ENCODE measurements around the gene ACTR10.

Gene ACTR10

DNA sequence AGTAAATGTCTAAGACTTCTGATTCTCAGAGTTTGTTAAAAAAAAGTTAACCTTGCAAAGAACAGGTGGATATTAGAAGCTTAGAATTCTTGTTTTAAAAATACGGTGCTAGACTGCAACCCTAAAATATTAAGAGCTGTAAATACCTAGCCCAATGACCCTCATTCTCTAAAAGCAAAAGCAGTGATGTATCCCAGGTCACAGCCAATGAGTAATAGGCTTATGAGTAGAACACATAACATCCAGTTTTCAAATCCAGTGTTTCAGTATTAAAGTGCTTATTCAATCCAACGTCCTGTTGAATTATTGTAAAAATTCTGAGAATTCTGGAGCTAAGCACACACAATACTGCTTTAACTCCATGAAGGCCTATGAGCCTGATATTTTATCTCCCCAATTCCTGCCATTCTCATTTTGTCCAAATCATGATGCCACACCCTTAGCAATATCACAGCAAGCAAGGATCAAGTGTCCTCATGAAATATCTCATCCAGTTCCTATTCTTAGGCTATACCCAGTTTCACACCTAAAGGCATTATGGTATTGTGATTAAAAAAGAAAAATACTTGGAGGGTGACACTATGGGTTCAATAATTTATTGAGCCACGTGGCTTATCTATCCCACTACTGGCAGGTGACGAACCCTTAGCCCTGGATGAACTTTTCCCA lies 83.1 kb downstream of the ACTR10 start:
- Histone ChIP-seq H3K9me3 (no peaks in the 10 kb centered on the region), H3K27me3 (no peaks in the 10 kb centered on the region), H3K4me1 (peaks cover 8% of the 10 kb centered on the region), H3K36me3 (peaks cover 62% of the 10 kb centered on the region), H3K4me3 (ENCODE audit: low read depth, low read length) (no peak overlapping the region)
- no peak for TF ChIP-seq CTCF (IDR thresholded peaks at IDR 0.05; ENCODE audit: low read depth, low read length)
- DNase-seq, result no peak

- Histone ChIP-seq H3K9me3 (no peaks in the 10 kb centered on the region), H3K27me3 (no peaks in the 10 kb centered on the region), H3K36me3 (peaks cover 64% of the 10 kb centered on the region), H3K4me1 (peaks cover 8% of the 10 kb centered on the region), H3K4me3 (ENCODE audit: low read depth, low read length) (no peak overlapping the region)
- no peak for DNase-seq
- TF ChIP-seq CTCF (IDR thresholded peaks at IDR 0.05; ENCODE audit: low read depth, low read length), result no peak
Measured at GRCh38 chr14:58283730-58284129, 83.8 kb downstream of the ACTR10 start.

GRCh38 chr14:58285132-58285531 lies 85.2 kb downstream of the ACTR10 start:
- Histone ChIP-seq H3K27me3 (no peaks in the 10 kb centered on the region), H3K4me3 (ENCODE audit: low read depth, low read length) (no peak overlapping the region), H3K9me3 (no peaks in the 10 kb centered on the region), H3K4me1 (peaks cover 8% of the 10 kb centered on the region), H3K36me3 (peaks cover 69% of the 10 kb centered on the region)
- no peak for DNase-seq
- TF ChIP-seq CTCF (IDR thresholded peaks at IDR 0.05; ENCODE audit: low read depth, low read length), result no peak

All from BE2C (cell line).